Endothelial cell of umbilical vein (primary cell): ENCODE data around the gene TGFA. TPM values are rescaled to one million over a fixed set of nuclear protein-coding genes. Genes with fewer than 3 reads are reported as not detected.

Source experiments
- BruUV-seq: library from RNA; stranded (reverse); fragments of 400-500 nt; replicated peaks from 2 replicates; lab custom pipeline; 2021; lab: Mats Ljungman, UMichigan
- CTCF ChIA-PET: fragments of 300-600, 350-600 bp; sonication (Branson Sonifier 250); formaldehyde crosslinking; loops from one replicate; lab custom pipeline; 2021; ENCODE audit warnings: antibody characterized with exemption, inconsistent platforms; lab: Charles Lee
- POLR2A ChIA-PET: fragments of 300-600, 350-600 bp; sonication (Branson Sonifier 250); formaldehyde crosslinking; loops from one replicate; lab custom pipeline; 2021; ENCODE audit warnings: antibody characterized with exemption, inconsistent platforms; lab: Charles Lee
- DNase-seq: peaks from one replicate; pipeline ENCODE4 v3.0.0-alpha.2; 2011; ENCODE audit warnings: low read depth, low spot score
- FAIRE-seq: peaks from 2 replicates; lab custom pipeline; 2011; peaks lifted over from hg19 to GRCh38; lab: Jason Lieb, UNC
- H2AFZ ChIP-seq: 2 replicates; pipeline ENCODE4 v1.6.0; 2012; ENCODE audit warnings: low read depth, low read length, control low read depth, inconsistent platforms
- H3K27ac ChIP-seq: 2 replicates; pipeline ENCODE4 v1.5.1; 2011; ENCODE audit warnings: low read depth, mild to moderate bottlenecking, control low read depth, low read length, moderate library complexity; ENCODE audit not compliant: insufficient read depth
- H3K27me3 ChIP-seq, 2 experiments: 2 replicates each; pipeline versions ENCODE4 v1.6.0 to v1.6.1; 2011; ENCODE audit warnings: low read length in 2 of 2, mixed read lengths in 1 of 2; ENCODE audit not compliant: control insufficient read depth in 2 of 2, insufficient read depth in 2 of 2
- H3K36me3 ChIP-seq, 2 experiments: 2 replicates in 1 of 2; 3 replicates in 1 of 2; pipeline ENCODE4 v1.5.1; 2011; ENCODE audit warnings: low read length in 2 of 2, mild to moderate bottlenecking in 1 of 2, moderate library complexity in 1 of 2; ENCODE audit not compliant: control insufficient read depth in 2 of 2, insufficient read depth in 2 of 2; ENCODE audit errors: extremely low read depth in 1 of 2
- H3K4me1 ChIP-seq: 3 replicates; pipeline ENCODE4 v1.5.1; 2011; ENCODE audit warnings: mild to moderate bottlenecking, low read length; ENCODE audit not compliant: control insufficient read depth, insufficient read depth; ENCODE audit errors: extremely low read depth
- H3K4me2 ChIP-seq: 2 replicates; pipeline ENCODE4 v1.6.1; 2011; ENCODE audit warnings: low read length, control low read depth, mixed read lengths; ENCODE audit not compliant: insufficient read depth
- H3K4me3 ChIP-seq, 3 experiments: fragments of 200-600 bp in 1 of 3; sonication (generic), shearing (Covaris generic) in 1 of 3; replicated peaks in 1 of 3; 2 replicates each; pipeline ENCODE4 v1.5.1; 2011 to 2016; ENCODE audit warnings: control low read depth in 3 of 3, low read length in 3 of 3, mild to moderate bottlenecking in 2 of 3, inconsistent platforms in 1 of 3, low read depth in 1 of 3, moderate library complexity in 1 of 3; ENCODE audit not compliant: insufficient read depth in 1 of 3
- H3K79me2 ChIP-seq: 2 replicates; pipeline ENCODE4 v1.6.0; 2012; ENCODE audit warnings: low read length, inconsistent platforms; ENCODE audit not compliant: control insufficient read depth, insufficient read depth
- H3K9ac ChIP-seq: replicated peaks from 2 replicates; pipeline ENCODE3; 2011; ENCODE audit warnings: low read length, control low read depth; ENCODE audit not compliant: insufficient read depth; ENCODE audit errors: extremely low read depth
- H3K9me1 ChIP-seq: replicated peaks from 3 replicates; pipeline ENCODE4 v1.6.0; 2011; ENCODE audit warnings: mild to moderate bottlenecking, low read length; ENCODE audit not compliant: control insufficient read depth, insufficient read depth; ENCODE audit errors: extremely low read depth
- H3K9me3 ChIP-seq: replicated peaks from 2 replicates; pipeline ENCODE4 v1.5.1; 2012; ENCODE audit warnings: low read length, inconsistent platforms; ENCODE audit not compliant: control insufficient read depth, insufficient read depth
- H4K20me1 ChIP-seq: replicated peaks from 2 replicates; pipeline ENCODE3; 2011; ENCODE audit warnings: mild to moderate bottlenecking, low read length; ENCODE audit not compliant: control insufficient read depth, insufficient read depth; ENCODE audit errors: extremely low read depth
- CTCF ChIP-seq, 2 donors: IDR thresholded peaks; 1 replicate in 1 of 2; 2 replicates in 1 of 2; pipeline ENCODE4 v1.5.1; 2011; ENCODE audit warnings: low read length in 2 of 2, mild to moderate bottlenecking in 2 of 2, moderate library complexity in 2 of 2, control low read depth in 1 of 2, inconsistent platforms in 1 of 2, low read depth in 1 of 2; ENCODE audit not compliant: insufficient read depth in 1 of 2; ENCODE audit errors: extremely low read depth in 1 of 2
- EZH2 ChIP-seq: IDR thresholded peaks from 2 replicates; pipeline ENCODE4 v1.6.1; 2012; ENCODE audit warnings: borderline replicate concordance, low read depth, mild to moderate bottlenecking, moderate library complexity, low read length, inconsistent platforms; ENCODE audit not compliant: severe bottlenecking
- FOS ChIP-seq: IDR thresholded peaks from 2 replicates; pipeline ENCODE4 v1.6.1; 2011; ENCODE audit warnings: mild to moderate bottlenecking, low read length, moderate library complexity, borderline replicate concordance; ENCODE audit not compliant: insufficient read depth
- GATA2 ChIP-seq: IDR thresholded peaks from 2 replicates; pipeline ENCODE4 v1.7.0; 2011; ENCODE audit warnings: low read depth, mild to moderate bottlenecking, moderate library complexity, mixed read lengths, low read length; ENCODE audit not compliant: insufficient read length, insufficient read depth
- JUN ChIP-seq: IDR thresholded peaks from 2 replicates; pipeline ENCODE4 v1.6.1; 2011; ENCODE audit warnings: borderline replicate concordance, low read depth; ENCODE audit not compliant: insufficient read length, insufficient read depth
- MAX ChIP-seq: IDR thresholded peaks from 2 replicates; pipeline ENCODE4 v1.6.1; 2011; ENCODE audit not compliant: insufficient read depth, insufficient read length
- MYC ChIP-seq: IDR thresholded peaks from one replicate; pipeline ENCODE4 v1.6.1; 2011; ENCODE audit warnings: mild to moderate bottlenecking, low read depth, low read length
- POLR2A ChIP-seq: IDR thresholded peaks from 2 replicates; pipeline ENCODE4 v1.6.1; 2012; ENCODE audit warnings: low read depth, mild to moderate bottlenecking, control low read depth, low read length
- POLR2AphosphoS5 ChIP-seq: IDR thresholded peaks from 2 replicates; pipeline ENCODE4 v1.6.1; 2012; ENCODE audit warnings: low read depth, mild to moderate bottlenecking, control low read depth, low read length, moderate library complexity; ENCODE audit not compliant: insufficient read depth
- dilution Hi-C: fragments of 300-500 bp; cut with MboI; formaldehyde crosslinking; loops from one replicate; pipeline ENCODE4 v1.15.0; 2019; ENCODE audit warnings: low sequenced_read_pairs; ENCODE audit not compliant: extremely low pct_ligation_motif_present
- intact Hi-C: fragments of 100-400 bp; cut with micrococcal nuclease; formaldehyde crosslinking; loops from one replicate; pipeline ENCODE4 v1.10.0; 2022
- polyA plus RNA-seq, 4 experiments: library from polyadenylated mRNA; depleted of rRNA in 3 of 4; stranded (reverse) in 3 of 4; unstranded in 1 of 4; fragments of >200 nt; gene quantifications; 2 replicates each; pipeline versions ENCODE4 v1.2.1 to v1.2.3, GENCODE V29; 2011 to 2012; ENCODE audit warnings: missing spikeins in 1 of 4
- total RNA-seq: library from RNA; stranded (reverse); gene quantifications from 2 replicates; pipeline ENCODE4 v1.2.3, GENCODE V29; 2021

The TGFA gene
- total and polyA plus RNA-seq, 2 donors (not counting 3 experiments of a cell fraction or from before 2014, with no cell fraction given): 0.22 to 0.32 TPM

GRCh38 chr2:70565039-70565731, 11.6 kb upstream of the TGFA start:
- H3K79me2 ChIP-seq: no peaks in the 10 kb centered on the region
- dilution Hi-C loops (no loop called here), intact Hi-C loops (no loop called here)
- H3K4me2 ChIP-seq: no peak overlapping the region
- CTCF ChIA-PET: interaction anchor here (1.2 kb wide), 1 partner anchor 52 kb away, joined by 3 read pairs; no protein-coding TSS in a partner anchor
- peaks cover 0 to 5% of the 10 kb centered on the region in 2 experiments for H3K27me3 ChIP-seq
- no peak for FAIRE-seq
- no peak for DNase-seq
- no peak overlapping the region for H2AFZ ChIP-seq
- H3K4me1 ChIP-seq: no peaks in the 10 kb centered on the region
- no peak overlapping the region for H3K27ac ChIP-seq
- H3K36me3 ChIP-seq: no peaks in the 10 kb centered on the region
- no peak for TF ChIP-seq FOS
- TF ChIP-seq JUN: no peak
- H3K9me1 ChIP-seq: no peaks in the 10 kb centered on the region
- BruUV-seq: no TSS peak
- no peaks in the 10 kb centered on the region for H4K20me1 ChIP-seq
- no peaks in the 10 kb centered on the region for H3K9me3 ChIP-seq
- no peak overlapping the region for H3K4me3 ChIP-seq
- H3K9ac ChIP-seq: no peak overlapping the region
- POLR2A ChIA-PET: no interaction called here

DNA sequence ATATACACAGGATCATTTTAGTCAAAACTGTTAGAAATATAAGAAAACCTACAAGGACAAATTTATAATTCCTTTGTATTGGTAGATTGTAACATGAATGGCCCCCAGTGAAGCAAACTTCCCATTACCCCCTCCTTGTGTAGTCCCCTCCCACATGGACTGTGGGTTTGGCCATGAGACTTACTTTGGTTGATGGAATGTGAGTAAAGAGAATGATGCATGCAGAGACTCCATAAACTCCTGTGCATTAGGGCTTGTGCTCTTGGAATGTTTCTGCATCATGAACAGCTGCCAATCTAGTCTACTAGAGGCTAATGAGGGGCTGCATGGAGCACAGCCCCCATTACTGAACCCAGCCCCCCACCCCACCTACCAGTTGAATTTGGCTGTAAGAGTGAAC, 8.3 kb upstream of the TGFA start:
- Histone ChIP-seq H3K9ac (no peak overlapping the region), H3K4me1 (no peaks in the 10 kb centered on the region), H3K4me3 (no peak overlapping the region), H3K4me2 (no peak overlapping the region), H3K9me1 (no peaks in the 10 kb centered on the region), H4K20me1 (no peaks in the 10 kb centered on the region), H3K36me3 (no peaks in the 10 kb centered on the region), H2AFZ (no peak overlapping the region), H3K79me2 (no peaks in the 10 kb centered on the region), H3K27ac (no peak overlapping the region), H3K9me3 (no peaks in the 10 kb centered on the region), H3K27me3 (peaks cover 3 to 12% of the 10 kb centered on the region in 2 experiments)
- dilution Hi-C loops: no loop called here
- DNase-seq (no peak), FAIRE-seq (no peak)
- intact Hi-C loops: no loop called here
- no peak for TF ChIP-seq JUN
- no peak for TF ChIP-seq MAX
- TF ChIP-seq EZH2: no peak
- TF ChIP-seq POLR2AphosphoS5: no peak
- TF ChIP-seq GATA2: no peak
- no peak for TF ChIP-seq MYC
- no peak for TF ChIP-seq POLR2A
- no peak for TF ChIP-seq CTCF (IDR thresholded peaks at IDR 0.05; ENCODE audit: extremely low read depth in 1 of 2, insufficient read depth in 1 of 2, low read depth in 1 of 2, low read length in 2 of 2)
- no peak for TF ChIP-seq FOS
- POLR2A ChIA-PET: no interaction called here
- CTCF ChIA-PET: interaction anchor here (1.2 kb wide), 1 partner anchor 55 kb away, joined by 4 read pairs; no protein-coding TSS in a partner anchor
- BruUV-seq: no TSS peak
